ACHN (cell line): ENCODE results near the gene PSMD1.
"Not testable (repeated sequence)": the region's sequence is repeated elsewhere in the genome, so short reads cannot be mapped to it uniquely, and the experiment has no call there.

Source experiments
- DNase-seq: peaks from one replicate; pipeline ENCODE4 v3.0.0-alpha.2; 2015
- in situ Hi-C: cut with HindIII; loops from 2 replicates; pipeline ENCODE4 v1.10.0; 2017; ENCODE audit warnings: low sequenced_read_pairs, low pct_ligation_motif_present, low pct_unique_long_range_greater_than_20kb

PSMD1 gene

GRCh38 chr2:231050018-231050901 lies 6.4 kb upstream of the PSMD1 start:
- in situ Hi-C loops, result no loop called here

GRCh38 chr2:231051116-231051515 lies 5.6 kb upstream of the PSMD1 start:
- no peak for DNase-seq
- in situ Hi-C loops, result no loop called here

More at GRCh38 chr2:231050018-231050901, 6.4 kb upstream of the PSMD1 start:
- DNase-seq, result no peak

DNA sequence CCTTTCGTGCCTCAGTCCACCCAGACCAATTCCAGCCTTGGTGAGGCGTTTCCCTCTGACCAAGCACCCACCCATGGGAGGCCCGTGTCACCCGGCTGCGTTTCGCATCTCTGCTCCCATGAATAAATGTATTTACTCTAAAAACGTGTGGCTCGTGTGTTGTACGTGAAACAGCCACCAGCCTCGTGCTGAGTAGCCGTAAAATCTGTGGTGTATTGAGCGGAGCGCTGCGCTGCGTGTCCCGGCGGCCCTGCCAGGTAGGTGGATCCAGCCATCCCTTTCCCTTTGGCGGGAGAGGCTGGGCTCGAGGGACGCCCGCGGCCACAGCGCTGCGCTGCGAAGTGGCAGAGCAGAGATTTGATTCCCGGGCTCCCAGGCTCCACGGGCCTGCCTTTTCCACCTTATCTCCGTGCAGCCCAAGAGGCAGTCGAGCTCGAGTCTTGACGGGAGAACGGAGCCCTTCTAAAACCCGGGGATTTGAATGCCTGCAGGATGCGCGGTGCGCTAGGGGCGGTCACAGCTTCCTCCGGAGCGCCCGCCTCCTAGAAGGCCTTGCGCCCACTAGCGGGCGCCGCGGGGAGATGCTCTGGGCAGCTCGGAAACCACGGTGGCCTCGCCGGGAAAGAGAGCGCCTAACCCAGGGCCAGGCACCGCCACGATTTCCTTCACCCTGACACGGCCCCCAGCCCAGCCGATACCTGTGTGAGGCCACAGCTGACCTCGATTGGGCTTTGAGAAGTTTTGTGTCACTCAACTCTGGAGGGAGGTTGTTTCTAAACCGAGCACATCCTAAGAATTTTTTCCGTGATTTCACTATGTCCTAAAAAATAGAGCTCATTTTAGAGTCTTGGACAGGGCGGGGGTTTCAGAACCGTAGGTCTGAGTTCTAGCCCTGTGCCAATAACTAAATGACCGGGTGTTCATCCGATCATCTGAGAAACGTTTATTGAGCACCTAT lies 3.9 kb upstream of the PSMD1 start:
- in situ Hi-C loops, result no loop called here

GRCh38 chr2:231053846-231054245 lies 2.8 kb upstream of the PSMD1 start:
- DNase-seq, result no peak
- in situ Hi-C loops, result no loop called here

More for the DNA sequence above, 3.9 kb upstream of the PSMD1 start:
- peak; percentile 88 for DNase-seq

DNA sequence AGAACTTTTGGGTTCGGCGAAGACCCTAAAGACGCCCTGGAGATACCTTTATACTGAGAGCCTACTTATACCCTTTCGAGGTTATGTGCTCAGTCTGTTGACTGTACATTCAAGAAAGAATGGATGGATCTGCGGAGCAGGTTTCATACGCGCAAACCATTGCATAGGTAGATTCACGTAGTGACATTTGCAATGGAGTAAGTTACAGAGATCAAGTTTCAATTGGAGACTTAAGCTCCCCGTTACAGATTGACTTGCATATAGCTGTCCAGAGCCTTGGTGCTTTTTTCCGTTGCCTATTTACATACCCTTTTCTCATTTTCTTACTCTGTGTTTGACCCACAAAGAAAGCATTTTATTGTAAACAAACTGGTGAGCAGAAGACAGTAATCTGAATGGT lies 923 bp downstream of the PSMD1 start:
- in situ Hi-C loops, result no loop called here
- DNase-seq, result peak; percentile 34

DNA sequence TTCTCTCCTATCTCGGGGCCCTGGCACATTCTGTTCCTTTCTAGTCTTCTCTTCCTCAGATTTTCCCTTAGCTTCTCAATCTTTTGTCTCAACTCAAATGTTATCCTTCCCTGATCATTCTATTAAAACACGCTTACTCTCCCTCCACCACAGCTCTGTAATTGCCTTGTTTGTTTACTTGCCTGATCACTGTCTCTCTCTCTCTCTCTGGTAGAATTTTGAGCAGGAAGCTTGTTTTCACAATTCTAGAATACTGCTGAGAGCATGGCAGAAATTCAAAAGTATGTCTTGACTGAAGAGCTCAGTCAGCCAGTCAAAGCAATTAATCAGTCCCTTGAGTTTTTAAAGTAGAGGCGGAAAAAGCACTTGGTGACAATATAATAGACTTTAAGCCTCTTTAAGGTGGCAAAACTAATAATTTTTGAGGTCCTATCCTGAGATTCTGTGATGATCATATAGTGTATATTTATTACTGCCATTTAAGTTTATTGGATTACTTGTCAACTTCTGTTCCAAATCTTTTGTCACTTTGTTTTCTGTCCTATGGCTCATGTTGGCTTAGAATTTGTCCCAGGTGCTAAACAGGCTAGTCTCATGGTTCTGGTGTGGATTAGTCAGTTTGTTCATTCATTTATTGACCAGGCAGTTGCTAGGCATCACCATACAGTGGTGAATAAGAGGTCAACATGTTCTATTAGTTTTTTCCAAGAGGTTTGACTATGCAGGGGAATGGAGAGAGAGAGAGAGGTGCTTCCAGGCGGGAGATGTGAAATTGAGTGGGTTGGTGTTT lies 2.3 kb downstream of the PSMD1 start:
- peak; percentile 20 for DNase-seq
- in situ Hi-C loops, result no loop called here

DNA sequence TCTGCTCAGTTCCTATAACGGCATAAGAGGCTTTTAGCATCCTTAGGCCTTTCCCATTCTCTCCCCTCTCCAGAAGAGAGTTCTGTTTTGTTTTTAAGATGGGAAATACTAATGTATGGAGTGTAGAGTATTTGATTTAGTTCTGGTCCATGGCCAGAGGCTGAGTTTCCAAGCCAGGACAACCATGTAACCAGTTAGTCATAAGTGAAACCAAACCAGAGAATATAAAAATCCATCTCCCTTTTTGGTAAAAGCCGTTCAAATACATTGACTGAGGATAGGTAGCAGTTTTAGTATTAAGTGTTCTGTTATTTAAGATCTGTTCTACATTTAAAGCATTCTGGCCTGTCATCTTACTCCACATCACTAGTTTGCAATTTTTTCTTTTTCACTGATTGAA lies 3.1 kb downstream of the PSMD1 start:
- in situ Hi-C loops, result no loop called here
- DNase-seq, result no peak

- DNase-seq, result no peak
- in situ Hi-C loops, result no loop called here
Observed at GRCh38 chr2:231062776-231063175, 6.1 kb downstream of the PSMD1 start.

DNA sequence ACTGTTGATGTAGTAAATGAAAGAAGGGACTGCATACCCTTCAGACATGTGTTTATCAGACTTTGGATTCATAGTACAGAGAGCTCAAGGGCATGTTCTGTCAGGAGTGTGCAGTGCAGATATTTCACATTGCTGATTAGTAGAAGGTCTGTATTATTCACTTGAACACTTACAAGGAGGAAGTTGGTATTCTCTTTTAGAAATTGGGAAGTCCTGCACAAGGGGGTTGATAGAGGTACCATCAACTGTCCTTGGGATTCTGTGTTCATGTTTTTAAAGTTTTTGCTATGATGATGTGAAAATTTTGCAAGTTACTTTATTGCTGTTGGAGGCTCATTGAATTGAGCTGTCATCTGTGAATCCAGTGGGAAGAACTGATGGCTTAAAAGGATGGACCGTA lies 6.7 kb downstream of the PSMD1 start:
- DNase-seq, result no peak
- in situ Hi-C loops, result no loop called here

- in situ Hi-C loops, result no loop called here
- DNase-seq, result no peak
Observed at GRCh38 chr2:231065966-231066365, 9.3 kb downstream of the PSMD1 start.

- DNase-seq, in situ Hi-C loops: not testable (repeated sequence)
Observed at GRCh38 chr2:231067531-231067930, 10.9 kb downstream of the PSMD1 start.

DNA sequence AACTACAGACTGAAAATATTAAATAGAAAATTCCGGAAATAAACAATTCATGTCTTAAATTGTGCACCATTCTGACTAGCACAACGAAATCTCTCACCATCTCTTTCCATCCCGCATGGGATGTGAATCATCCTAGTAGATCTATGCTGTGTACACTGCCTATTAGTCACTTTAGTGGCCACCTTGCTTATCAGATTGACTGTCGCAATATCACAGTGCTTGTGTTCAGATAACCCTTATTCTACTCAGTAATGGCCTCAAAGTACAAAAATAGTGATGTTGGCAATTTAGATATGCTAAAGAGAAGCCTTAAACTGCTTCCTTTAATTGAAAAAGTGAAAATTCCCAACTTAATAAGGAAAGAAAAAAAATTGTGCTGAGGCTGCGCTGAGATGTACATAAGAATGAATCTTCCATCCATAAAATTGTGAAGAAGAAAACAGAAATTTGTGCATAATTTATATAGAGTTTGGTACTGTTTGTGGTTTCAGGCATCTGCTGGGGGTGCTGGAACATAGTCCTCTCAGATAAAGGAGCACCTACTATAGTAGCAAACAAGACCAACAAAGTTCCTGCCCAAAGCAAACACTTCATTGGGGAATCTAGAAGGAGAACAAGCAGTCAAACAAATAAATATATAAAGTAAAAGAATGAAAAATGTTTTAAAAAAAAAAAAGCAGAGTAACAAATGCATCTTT lies 12.0 kb downstream of the PSMD1 start:
- DNase-seq, result peak; percentile 52
- in situ Hi-C loops, result no loop called here

- in situ Hi-C loops, result no loop called here
- no peak for DNase-seq
Observed at GRCh38 chr2:231069379-231070054, 12.8 kb downstream of the PSMD1 start.

DNA sequence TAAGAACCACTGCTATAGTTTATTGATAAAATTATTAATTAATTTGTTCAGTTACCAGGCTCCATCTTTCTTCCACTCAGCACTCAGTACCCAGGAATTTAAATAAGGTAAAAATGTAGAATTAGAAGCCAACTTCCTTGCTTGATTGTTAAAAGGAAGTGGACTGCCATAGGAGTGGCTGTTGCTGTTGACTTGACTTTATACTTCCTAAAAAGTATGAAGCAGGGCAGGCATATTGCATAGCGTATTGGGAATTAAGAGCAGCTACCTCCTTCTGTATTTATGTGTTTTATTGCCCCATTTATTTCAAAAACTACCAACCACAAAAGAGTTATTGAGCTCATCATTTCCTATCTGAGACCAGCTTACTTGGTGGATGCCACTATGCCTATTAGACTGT lies 27.9 kb downstream of the PSMD1 start:
- in situ Hi-C loops, result no loop called here
- DNase-seq, result no peak

DNA sequence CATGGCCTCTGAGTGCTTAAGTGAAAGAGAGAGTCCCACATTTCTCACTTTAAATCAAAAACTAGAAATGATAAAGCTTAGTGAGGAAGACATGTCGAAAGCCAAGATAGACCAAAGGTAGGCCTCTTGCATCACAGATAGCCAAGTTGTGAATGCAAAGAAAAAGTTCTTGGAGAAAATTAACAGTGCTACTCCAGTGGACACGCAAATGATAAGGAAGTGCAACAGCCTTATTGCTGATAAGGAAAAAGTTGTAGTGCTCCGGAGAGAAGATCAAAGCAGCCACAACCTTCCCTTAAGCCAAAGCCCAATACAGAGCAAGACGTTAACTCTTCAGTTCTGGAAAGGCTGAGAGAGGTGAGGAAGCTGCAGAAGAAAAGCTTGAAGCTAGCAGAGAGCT lies 32.1 kb downstream of the PSMD1 start:
- in situ Hi-C loops, result no loop called here
- DNase-seq, result no peak

GRCh38 chr2:231093933-231094332 lies 37.3 kb downstream of the PSMD1 start:
- DNase-seq, result no peak
- in situ Hi-C loops, result no loop called here

GRCh38 chr2:231094736-231095346 lies 38.2 kb downstream of the PSMD1 start:
- in situ Hi-C loops, result no loop called here

More at GRCh38 chr2:231094736-231095346, 38.2 kb downstream of the PSMD1 start:
- DNase-seq, result no peak
